IMR-90 (cell line): Measurements from ENCODE around the gene FER1L5. TPM values are rescaled to one million over a fixed set of nuclear protein-coding genes. Genes with fewer than 3 reads are reported as not detected.
A peak's percentile ranks its signal among the peaks of the same experiment; 100 is the strongest.
"Not testable (repeated sequence)": the region's sequence is repeated elsewhere in the genome, so short reads cannot be mapped to it uniquely, and the experiment has no call there.

Experiments used
- ATAC-seq: fragments of 200-7000 bp; cut with Tn5 transposase; 2 replicates; pipeline ENCODE4 v1.9.1; 2020; ENCODE audit warnings: low read depth, mild to moderate bottlenecking, moderate library complexity
- BruUV-seq: library from RNA; stranded (reverse); fragments of 400-500 nt; replicated peaks from 2 replicates; lab custom pipeline; 2021; lab: Mats Ljungman, UMichigan
- CTCF ChIA-PET: fragments of 300-600 bp; formaldehyde crosslinking; extraction: SDS; loops from one replicate; lab custom pipeline; 2021; ENCODE audit warnings: antibody characterized with exemption; lab: Yijun Ruan, JAX
- POLR2A ChIA-PET: fragments of 300-600 bp; sonication (Branson Sonifier 250); formaldehyde crosslinking; loops from one replicate; lab custom pipeline; 2022; ENCODE audit warnings: antibody characterized with exemption; ENCODE audit not compliant: unreplicated experiment; lab: Charles Lee
- DNase-seq: peaks from one replicate; pipeline ENCODE4 v3.0.0; 2013
- H2AFZ ChIP-seq: replicated peaks from 2 replicates; pipeline ENCODE3; 2013; ENCODE audit warnings: low read length, mild to moderate bottlenecking; ENCODE audit not compliant: poor library complexity
- H2AK5ac ChIP-seq: 2 replicates; pipeline ENCODE4 v1.6.1; 2013; ENCODE audit warnings: low read depth, low read length, inconsistent platforms
- H2AK9ac ChIP-seq: replicated peaks from 2 replicates; pipeline ENCODE3; 2013; ENCODE audit warnings: mild to moderate bottlenecking, low read depth, low read length, moderate library complexity; ENCODE audit not compliant: poor library complexity
- H2BK120ac ChIP-seq: 2 replicates; pipeline ENCODE4 v1.6.1; 2013; ENCODE audit warnings: low read depth, low read length, inconsistent platforms
- H2BK15ac ChIP-seq: 3 replicates; pipeline ENCODE4 v1.6.1; 2013; ENCODE audit warnings: low read depth, low read length, inconsistent platforms
- H2BK20ac ChIP-seq: 2 replicates; pipeline ENCODE4 v1.6.1; 2013; ENCODE audit warnings: low read depth, mild to moderate bottlenecking, inconsistent platforms, low read length, moderate library complexity
- H2BK5ac ChIP-seq: 2 replicates; pipeline ENCODE4 v1.6.1; 2013; ENCODE audit warnings: mild to moderate bottlenecking, low read depth, low read length, inconsistent platforms; ENCODE audit not compliant: poor library complexity, severe bottlenecking
- H3K14ac ChIP-seq: replicated peaks from 2 replicates; pipeline ENCODE4 v1.6.1; 2013; ENCODE audit warnings: low read depth, low read length, inconsistent platforms
- H3K18ac ChIP-seq: 2 replicates; pipeline ENCODE4 v1.6.1; 2013; ENCODE audit warnings: low read depth, low read length, control low read depth
- H3K23ac ChIP-seq: 2 replicates; pipeline ENCODE4 v1.6.1; 2013; ENCODE audit warnings: low read depth, low read length, inconsistent platforms
- H3K27ac ChIP-seq: 2 replicates; pipeline ENCODE4 v1.5.1; 2013; ENCODE audit warnings: mild to moderate bottlenecking, control low read depth, low read length; ENCODE audit not compliant: insufficient read depth
- H3K27me3 ChIP-seq: 2 replicates; pipeline ENCODE4 v1.6.1; 2013; ENCODE audit warnings: low read length; ENCODE audit not compliant: control insufficient read depth, insufficient read depth
- H3K36me3 ChIP-seq: 2 replicates; pipeline ENCODE4 v1.6.1; 2013; ENCODE audit warnings: low read length, mixed read lengths; ENCODE audit not compliant: control insufficient read depth, insufficient read depth
- H3K4ac ChIP-seq: 2 replicates; pipeline ENCODE4 v1.6.1; 2013; ENCODE audit warnings: low read depth, low read length, inconsistent platforms
- H3K4me1 ChIP-seq: 2 replicates; pipeline ENCODE4 v1.6.1; 2013; ENCODE audit warnings: low read length, mixed read lengths; ENCODE audit not compliant: control insufficient read depth, insufficient read depth
- H3K4me2 ChIP-seq: 2 replicates; pipeline ENCODE4 v1.6.1; 2013; ENCODE audit warnings: low read depth, mild to moderate bottlenecking, control low read depth, low read length, moderate library complexity
- H3K4me3 ChIP-seq: 2 replicates; pipeline ENCODE4 v1.5.1; 2013; ENCODE audit warnings: low read depth, mild to moderate bottlenecking, control low read depth, low read length, moderate library complexity; ENCODE audit not compliant: insufficient read depth
- H3K56ac ChIP-seq: 2 replicates; pipeline ENCODE4 v1.6.1; 2013; ENCODE audit warnings: low read length, inconsistent platforms; ENCODE audit not compliant: insufficient read depth; ENCODE audit errors: extremely low read depth
- H3K79me1 ChIP-seq, 2 experiments: 2 replicates each; pipeline ENCODE4 v1.6.1; 2013; ENCODE audit warnings: low read length in 2 of 2, inconsistent platforms in 1 of 2, low read depth in 1 of 2
- H3K9ac ChIP-seq: 2 replicates; pipeline ENCODE4 v1.6.1; 2013; ENCODE audit warnings: low read depth, low read length, control low read depth
- H3K9me1 ChIP-seq: 2 replicates; pipeline ENCODE4 v1.6.1; 2013; ENCODE audit warnings: low read length, inconsistent platforms; ENCODE audit not compliant: insufficient read depth
- H3K9me3 ChIP-seq: 2 replicates; pipeline ENCODE4 v1.6.1; 2013; ENCODE audit warnings: low read length; ENCODE audit not compliant: control insufficient read depth, insufficient read depth
- H4K20me1 ChIP-seq: 2 replicates; pipeline ENCODE4 v1.6.1; 2013; ENCODE audit warnings: low read length, inconsistent platforms; ENCODE audit not compliant: insufficient read depth
- H4K5ac ChIP-seq: 2 replicates; pipeline ENCODE4 v1.6.1; 2013; ENCODE audit warnings: mild to moderate bottlenecking, low read depth, low read length, control low read depth
- H4K8ac ChIP-seq, 2 experiments: 2 replicates each; pipeline ENCODE4 v1.6.1; 2013; ENCODE audit warnings: low read depth in 2 of 2, low read length in 2 of 2, control low read depth in 1 of 2, inconsistent platforms in 1 of 2
- H4K91ac ChIP-seq: 2 replicates; pipeline ENCODE4 v1.6.1; 2013; ENCODE audit warnings: low read depth, low read length, inconsistent platforms; ENCODE audit not compliant: insufficient read depth
- WGBS, 2 experiments: methylation state at CpG; one replicate each; pipeline versions ENCODE4 v1.1.5 to v1.1.7; 2013; ENCODE audit warnings: missing lambda C conversion rate in 2 of 2; ENCODE audit not compliant: insufficient read length in 1 of 2; ENCODE audit errors: extremely low coverage in 2 of 2; 5-methylcytosine and 5-hydroxymethylcytosine counted together
- dilution Hi-C: fragments of 300-500 bp; cut with HindIII; formaldehyde crosslinking; loops from one replicate; pipeline ENCODE4 v1.14.3; 2018; ENCODE audit warnings: low sequenced_read_pairs; ENCODE audit not compliant: unreplicated experiment
- in situ Hi-C: fragments of 300-500 bp; cut with MboI; formaldehyde crosslinking; loops from 3 replicates; pipeline ENCODE4 v1.14.3; 2019; ENCODE audit warnings: low sequenced_read_pairs, inconsistent platforms, mixed read lengths
- intact Hi-C: fragments of 100-400 bp; cut with micrococcal nuclease; formaldehyde crosslinking; loops from 2 replicates; pipeline ENCODE4 v1.10.0; 2022
- polyA plus RNA-seq, 3 experiments: library from polyadenylated mRNA; depleted of rRNA; stranded (reverse); fragments of >200 nt; gene quantifications; 2 replicates each; pipeline ENCODE4 v1.2.3, GENCODE V29; 2012; ENCODE audit warnings: low replicate concordance in 1 of 3
- total RNA-seq: library from RNA; depleted of rRNA; stranded (reverse); fragments of >200 nt; gene quantifications from 2 replicates; pipeline ENCODE4 v1.2.3, GENCODE V29; 2012

Gene FER1L5
- total and polyA plus RNA-seq, 2 of the 4 experiments (the other 2 are of a cell fraction), result 0.15 to 0.36 TPM

GRCh38 chr2:96665717-96666116 is 23.2 kb downstream of the FER1L5 start:
- dilution Hi-C loops, BruUV-seq, H3K4me1 ChIP-seq, H3K9me3 ChIP-seq, POLR2A ChIA-PET, intact Hi-C loops, H3K4me3 ChIP-seq, H3K9ac ChIP-seq, ATAC-seq, H3K27me3 ChIP-seq, DNase-seq, H4K20me1 ChIP-seq, H3K36me3 ChIP-seq, H3K4me2 ChIP-seq, H3K79me1 ChIP-seq, H3K9me1 ChIP-seq, in situ Hi-C loops: not testable (repeated sequence)
- Histone ChIP-seq H2BK5ac (peak overlapping the region; percentile 62), H4K8ac (peak overlapping the region; percentile 7 to 77; a peak in 3 of 4 replicates), H3K23ac (peak overlapping the region; percentile 45; the same call in 1 of the 2 replicates), H3K14ac (peak overlapping the region; percentile 1), H4K91ac (peak overlapping the region; percentile 67), H2AK9ac (peak overlapping the region; percentile 53), H3K56ac (peak overlapping the region; percentile 20; the same call in 1 of the 2 replicates), H3K4ac (peak overlapping the region; percentile 47), H2BK20ac (peak overlapping the region; percentile 93), H4K5ac (peak overlapping the region; percentile 85), H2BK120ac (peak overlapping the region; percentile 57), H3K27ac (peak overlapping the region; percentile 59), H2BK15ac (peak overlapping the region; percentile 91; the same call in 2 of the 3 replicates), H2AFZ (peak overlapping the region; percentile 81), H2AK5ac (peak overlapping the region; percentile 96), H3K18ac (peak overlapping the region; percentile 74)
- CTCF ChIA-PET, result interaction anchor here (0.8 kb wide), 1 partner anchor 47 kb away, joined by 5 read pairs; no protein-coding TSS in a partner anchor
- 88% methylated on average over 3 of the region's 3 CpGs; no CpG with 5 or more reads in 1 of the 2 experiments for whole genome bisulfite sequencing, 2 experiments
